PFSK-1 (cell line): ENCODE data around the gene MELK.

Experiments used
- FOXP2 ChIP-seq: optimal IDR thresholded peaks from 2 replicates; pipeline ENCODE3; 2011; ENCODE audit warnings: borderline replicate concordance, control low read depth, inconsistent platforms; ENCODE audit not compliant: insufficient read depth; ENCODE audit errors: extremely low read length, extremely low read depth
- POLR2AphosphoS5 ChIP-seq: IDR thresholded peaks from 2 replicates; pipeline ENCODE4 v1.6.1; 2012; ENCODE audit warnings: low read depth, mild to moderate bottlenecking, control low read depth, low read length, moderate library complexity
- REST ChIP-seq, 2 experiments: IDR thresholded peaks; 2 replicates each; pipeline versions ENCODE4 v1.6.1 to v1.8.0; 2011 to 2012; ENCODE audit warnings: low read depth in 2 of 2, low read length in 2 of 2, control low read depth in 1 of 2, inconsistent platforms in 1 of 2, mild to moderate bottlenecking in 1 of 2, moderate library complexity in 1 of 2; ENCODE audit not compliant: insufficient read depth in 1 of 2
- SIN3A ChIP-seq: IDR thresholded peaks from 2 replicates; pipeline ENCODE4 v1.6.1; 2012; ENCODE audit warnings: mild to moderate bottlenecking, low read length, moderate library complexity, borderline replicate concordance; ENCODE audit not compliant: insufficient read depth
- TAF1 ChIP-seq: IDR thresholded peaks from 2 replicates; pipeline ENCODE4 v1.6.1; 2012; ENCODE audit warnings: low read length, control low read depth, borderline replicate concordance; ENCODE audit not compliant: insufficient read depth

MELK gene

GRCh38 chr9:36609306-36609705 is 36.6 kb downstream of the MELK start:
- no peak for TF ChIP-seq REST (IDR thresholded peaks at IDR 0.05; ENCODE audit: insufficient read depth in 1 of 2, low read depth in 2 of 2, low read length in 2 of 2)
- no peak for TF ChIP-seq SIN3A
- no peak for TF ChIP-seq POLR2AphosphoS5
- no peak for TF ChIP-seq TAF1
- TF ChIP-seq FOXP2, result no peak

- TF ChIP-seq TAF1 (no peak), SIN3A (no peak), POLR2AphosphoS5 (no peak), REST (IDR thresholded peaks at IDR 0.05; ENCODE audit: insufficient read depth in 1 of 2, low read depth in 2 of 2, low read length in 2 of 2) (no peak), FOXP2 (no peak)
Measured at GRCh38 chr9:36622121-36622520, 49.4 kb downstream of the MELK start.

- no peak for TF ChIP-seq REST (IDR thresholded peaks at IDR 0.05; ENCODE audit: insufficient read depth in 1 of 2, low read depth in 2 of 2, low read length in 2 of 2)
- no peak for TF ChIP-seq SIN3A
- TF ChIP-seq POLR2AphosphoS5, result no peak
- no peak for TF ChIP-seq TAF1
- TF ChIP-seq FOXP2, result no peak
Measured at GRCh38 chr9:36623280-36623679, 50.6 kb downstream of the MELK start.

GRCh38 chr9:36625006-36625615 is 52.4 kb downstream of the MELK start:
- TF ChIP-seq FOXP2 (no peak), REST (IDR thresholded peaks at IDR 0.05; ENCODE audit: insufficient read depth in 1 of 2, low read depth in 2 of 2, low read length in 2 of 2) (no peak), SIN3A (no peak), POLR2AphosphoS5 (no peak), TAF1 (no peak)

GRCh38 chr9:36632892-36633291 is 60.2 kb downstream of the MELK start:
- no peak for TF ChIP-seq FOXP2
- no peak for TF ChIP-seq SIN3A
- no peak for TF ChIP-seq REST (IDR thresholded peaks at IDR 0.05; ENCODE audit: insufficient read depth in 1 of 2, low read depth in 2 of 2, low read length in 2 of 2)
- no peak for TF ChIP-seq TAF1
- TF ChIP-seq POLR2AphosphoS5, result no peak
